GM19324 (cell line): ENCODE measurements around the gene IL36B.

Experiments
- ATAC-seq: cut with Tn5 transposase; IDR thresholded peaks from one replicate; pipeline ENCODE4 v1.9.1; 2021; ENCODE audit warnings: mild to moderate bottlenecking, moderate library complexity; ENCODE audit not compliant: unreplicated experiment, low FRiP score

The IL36B gene

DNA sequence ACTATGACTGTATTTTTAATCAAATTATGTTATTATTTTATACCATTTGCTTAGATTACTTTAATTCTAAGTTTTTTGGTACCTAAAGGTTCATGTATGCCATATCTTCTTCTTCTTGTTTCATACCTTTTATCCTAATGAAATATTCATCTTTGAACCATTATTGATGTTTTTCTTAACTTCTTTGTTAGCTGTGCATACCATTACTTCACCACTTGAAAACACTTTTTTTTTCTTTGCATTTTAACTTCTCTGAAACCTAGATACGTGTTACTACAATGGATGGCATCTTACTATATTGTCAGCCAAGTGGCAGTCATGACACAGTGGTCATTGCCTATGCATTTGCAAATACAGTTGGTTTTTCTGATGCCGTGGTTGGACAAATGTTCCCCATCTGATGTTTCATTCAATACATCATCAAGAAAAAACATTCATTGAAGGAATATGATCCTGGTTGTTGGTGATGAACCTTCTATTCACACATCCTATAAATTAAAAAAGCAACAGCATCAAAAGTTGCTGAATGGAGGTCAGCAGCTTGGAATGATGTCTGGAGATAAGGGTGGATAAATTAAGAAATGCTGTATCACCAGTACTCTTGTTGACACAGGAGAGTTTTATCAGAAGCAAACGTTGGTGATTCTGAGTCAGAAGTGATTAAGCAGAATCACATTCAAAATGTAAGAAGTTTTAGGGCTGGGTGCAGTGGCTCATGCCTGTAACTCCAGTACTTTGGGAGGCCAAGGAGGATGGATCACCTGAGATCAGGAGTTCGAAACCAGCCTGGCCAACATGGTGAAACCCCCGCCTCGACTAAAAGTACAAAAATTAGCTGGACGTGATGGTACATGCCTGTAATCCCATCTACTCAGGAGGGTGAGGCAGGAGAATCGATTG lies 40.0 kb downstream of the IL36B start:
- no peak for ATAC-seq

DNA sequence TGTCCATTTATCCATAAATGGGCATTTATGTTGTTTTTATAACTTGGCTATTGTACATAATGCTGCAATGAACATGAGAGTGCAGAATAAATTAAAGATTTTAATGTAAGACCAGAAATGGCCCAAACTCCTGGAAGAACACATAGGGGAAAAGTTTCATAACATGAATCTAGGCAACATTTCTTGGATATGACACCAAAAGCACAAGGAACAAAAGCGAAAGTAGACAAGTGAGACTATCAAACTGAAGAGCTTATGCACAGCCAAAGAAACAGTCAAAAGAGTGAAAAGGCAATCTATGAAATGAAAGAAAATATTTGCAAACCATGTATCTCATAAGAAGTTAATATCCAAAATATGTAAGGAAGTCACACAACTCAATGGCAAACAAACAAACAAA lies 41.6 kb downstream of the IL36B start:
- ATAC-seq, result no peak

- no peak for ATAC-seq
Observed at GRCh38 chr2:113010088-113010487, 42.6 kb downstream of the IL36B start.

- no peak for ATAC-seq
Observed at GRCh38 chr2:113009622-113010021, 43.0 kb downstream of the IL36B start.

GRCh38 chr2:113007250-113007649 lies 45.4 kb downstream of the IL36B start:
- no peak for ATAC-seq

- ATAC-seq, result no peak
Observed at GRCh38 chr2:113005030-113005509, 47.6 kb downstream of the IL36B start, which contains the start of gene IL36A. Gene IL36A (plus strand): TSS chr2:113005459. CDS start chr2:113005872, 413 bp downstream.

- no peak for ATAC-seq
Observed at GRCh38 chr2:113002677-113003076, 50.0 kb downstream of the IL36B start.

- no peak for ATAC-seq
Observed at GRCh38 chr2:113000436-113000835, 52.2 kb downstream of the IL36B start.

- no peak for ATAC-seq
Observed at GRCh38 chr2:112997151-112997550, 55.5 kb downstream of the IL36B start.

DNA sequence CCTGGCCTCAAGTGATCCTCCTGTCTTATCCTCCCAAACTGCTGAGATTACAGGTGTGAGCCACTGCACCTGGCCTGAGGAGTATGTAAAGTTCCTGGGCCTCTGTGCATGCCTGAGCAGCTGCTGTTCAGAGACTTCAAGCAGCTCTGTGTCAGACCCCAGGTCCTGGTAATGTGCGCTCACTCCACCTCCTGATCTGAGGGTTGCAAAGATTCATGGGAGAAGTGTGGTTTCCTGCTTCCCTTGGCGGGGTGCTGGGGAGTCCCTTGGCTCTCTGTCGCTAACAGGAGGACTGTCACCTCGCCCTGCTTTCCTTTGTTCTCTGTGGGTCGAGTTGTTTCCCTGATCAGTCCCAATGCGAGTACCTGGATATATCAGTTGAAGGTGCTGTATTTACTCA lies 56.0 kb downstream of the IL36B start:
- ATAC-seq, result no peak

- no peak for ATAC-seq
Observed at GRCh38 chr2:112995346-112995920, 57.2 kb downstream of the IL36B start.

- no peak for ATAC-seq
Observed at GRCh38 chr2:112994648-112995047, 58.0 kb downstream of the IL36B start.

GRCh38 chr2:112993831-112994230 lies 58.8 kb downstream of the IL36B start:
- ATAC-seq, result no peak

GRCh38 chr2:112989611-112990010 lies 63.1 kb downstream of the IL36B start:
- ATAC-seq, result no peak

DNA sequence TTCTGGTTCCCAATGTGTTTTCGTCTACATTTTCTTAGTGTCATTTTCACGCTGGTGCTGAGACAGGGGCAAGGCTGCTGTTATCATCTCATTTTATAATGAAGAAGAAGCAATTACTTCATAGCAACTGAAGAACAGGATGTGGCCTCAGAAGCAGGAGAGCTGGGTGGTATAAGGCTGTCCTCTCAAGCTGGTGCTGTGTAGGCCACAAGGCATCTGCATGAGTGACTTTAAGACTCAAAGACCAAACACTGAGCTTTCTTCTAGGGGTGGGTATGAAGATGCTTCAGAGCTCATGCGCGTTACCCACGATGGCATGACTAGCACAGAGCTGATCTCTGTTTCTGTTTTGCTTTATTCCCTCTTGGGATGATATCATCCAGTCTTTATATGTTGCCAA lies 67.6 kb downstream of the IL36B start:
- no peak for ATAC-seq

- no peak for ATAC-seq
Observed at GRCh38 chr2:112980537-112980936, 72.1 kb downstream of the IL36B start.

DNA sequence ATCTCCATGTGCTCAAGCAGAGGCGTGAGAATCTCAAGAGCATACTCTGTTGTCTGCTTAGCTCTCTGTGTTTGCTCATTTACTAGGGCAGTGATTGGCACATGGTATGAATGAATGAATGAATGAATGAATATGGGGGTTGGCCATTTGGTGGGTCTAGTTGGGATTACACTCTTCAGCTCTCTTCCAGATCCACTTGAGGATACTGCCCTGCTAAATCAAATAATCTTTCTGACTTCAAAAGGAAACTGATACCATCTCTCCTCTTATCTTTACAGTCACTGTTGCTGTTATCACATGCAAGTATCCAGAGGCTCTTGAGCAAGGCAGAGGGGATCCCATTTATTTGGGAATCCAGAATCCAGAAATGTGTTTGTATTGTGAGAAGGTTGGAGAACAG lies 72.9 kb downstream of the IL36B start:
- ATAC-seq, result no peak

DNA sequence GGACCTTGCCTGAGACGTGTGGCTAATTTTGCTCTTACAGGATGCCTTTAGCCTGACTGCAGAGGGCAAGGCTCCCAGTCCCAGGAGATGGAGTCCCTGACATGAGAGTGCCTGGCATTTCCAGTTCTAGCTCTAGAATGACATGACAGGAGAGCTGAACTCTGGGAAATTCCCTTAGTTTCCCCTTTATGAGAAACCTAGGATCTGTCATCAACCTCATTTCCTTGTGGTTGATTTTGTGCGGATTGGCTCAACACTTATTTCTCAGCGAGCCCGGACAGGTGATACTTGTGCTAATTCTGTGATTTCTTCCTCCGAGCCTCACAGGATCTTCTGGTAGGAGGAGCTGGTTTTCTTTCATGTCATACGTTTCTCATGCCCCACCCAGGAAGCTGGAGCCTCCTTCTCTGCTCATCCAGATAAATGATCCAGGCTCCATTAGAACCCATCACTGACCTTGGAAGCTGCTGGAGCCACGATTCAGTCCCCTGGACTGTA lies 75.1 kb downstream of the IL36B start, which contains the start of gene IL36G:
Gene IL36G (plus strand): TSS at position 448 of the 498 bp plus-strand sequence. CDS start 633 bp downstream, outside the sequence.
- no peak for ATAC-seq
